H1 (cell line): ENCODE data around the gene ZBP1. TPM values are rescaled to one million over a fixed set of nuclear protein-coding genes. Genes with fewer than 3 reads are reported as not detected.

Source experiments
- CTCF ChIA-PET: fragments of 300-600 bp; sonication (Branson Sonifier 250); formaldehyde crosslinking; loops from one replicate; lab custom pipeline; 2021; ENCODE audit not compliant: partially characterized antibody; lab: Charles Lee
- POLR2A ChIA-PET: fragments of 300-600 bp; sonication (Branson Sonifier 250); formaldehyde crosslinking; loops from one replicate; lab custom pipeline; 2021; ENCODE audit warnings: inconsistent platforms; ENCODE audit not compliant: partially characterized antibody; lab: Charles Lee
- DNase-seq, 2 experiments: peaks; one replicate each; pipeline versions ENCODE4 v3.0.0 to v3.0.0-alpha.2; 2010 to 2022; ENCODE audit warnings: low spot score in 2 of 2, low read depth in 1 of 2, mixed read lengths in 1 of 2
- FAIRE-seq: peaks from 2 replicates; lab custom pipeline; 2011; peaks lifted over from hg19 to GRCh38; lab: Jason Lieb, UNC
- H2AFZ ChIP-seq: 2 replicates; pipeline ENCODE4 v1.8.1; 2012; ENCODE audit warnings: low read length, inconsistent platforms
- H2AK5ac ChIP-seq: 2 replicates; pipeline ENCODE4 v1.6.1; 2013; ENCODE audit warnings: low read depth, low read length
- H2BK120ac ChIP-seq: replicated peaks from 2 replicates; pipeline ENCODE3; 2013; ENCODE audit warnings: low read depth, low read length, inconsistent platforms
- H2BK12ac ChIP-seq: 2 replicates; pipeline ENCODE4 v1.6.1; 2013; ENCODE audit warnings: low read depth, low read length
- H2BK15ac ChIP-seq: 2 replicates; pipeline ENCODE4 v1.6.1; 2013; ENCODE audit warnings: low read length
- H2BK20ac ChIP-seq: 2 replicates; pipeline ENCODE4 v1.6.1; 2013; ENCODE audit warnings: low read length
- H2BK5ac ChIP-seq: 2 replicates; pipeline ENCODE4 v1.6.1; 2013; ENCODE audit warnings: low read depth, low read length
- H3K14ac ChIP-seq: 2 replicates; pipeline ENCODE4 v1.6.1; 2013; ENCODE audit warnings: inconsistent platforms; ENCODE audit not compliant: insufficient read length
- H3K18ac ChIP-seq: 2 replicates; pipeline ENCODE4 v1.6.1; 2013; ENCODE audit warnings: low read length; ENCODE audit errors: extremely low read depth
- H3K23ac ChIP-seq: 2 replicates; pipeline ENCODE4 v1.6.1; 2013; ENCODE audit warnings: inconsistent platforms; ENCODE audit not compliant: insufficient read length
- H3K23me2 ChIP-seq: 2 replicates; pipeline ENCODE4 v1.6.1; 2013; ENCODE audit warnings: low read depth, low read length
- H3K27ac ChIP-seq: 2 replicates; pipeline ENCODE4 v1.6.1; 2011; ENCODE audit warnings: low read depth, low read length, inconsistent platforms
- H3K27me3 ChIP-seq, 4 experiments: replicated peaks in 1 of 4; 1 replicate in 1 of 4; 2 replicates in 3 of 4; pipeline versions ENCODE4 v1.6.1 to v1.8.1; 2011 to 2013; ENCODE audit warnings: low read length in 3 of 4, mild to moderate bottlenecking in 3 of 4, inconsistent platforms in 2 of 4, mixed read lengths in 2 of 4, moderate library complexity in 1 of 4; ENCODE audit not compliant: control insufficient read depth in 3 of 4, insufficient read depth in 3 of 4; ENCODE audit errors: extremely low read depth in 1 of 4
- H3K36me3 ChIP-seq, 4 experiments: 2 replicates each; pipeline versions ENCODE4 v1.6.1 to v1.8.1; 2011 to 2013; ENCODE audit warnings: mild to moderate bottlenecking in 4 of 4, low read length in 3 of 4, moderate library complexity in 2 of 4, control low read depth in 1 of 4, inconsistent platforms in 1 of 4; ENCODE audit not compliant: insufficient read depth in 4 of 4, control insufficient read depth in 2 of 4
- H3K4ac ChIP-seq: replicated peaks from 2 replicates; pipeline ENCODE3; 2013; ENCODE audit warnings: low read length, low read depth, mixed read lengths, inconsistent platforms; ENCODE audit not compliant: insufficient read length
- H3K4me1 ChIP-seq, 4 experiments: replicated peaks in 1 of 4; 1 replicate in 1 of 4; 2 replicates in 3 of 4; pipeline versions ENCODE4 v1.6.1 to v1.8.1; 2011 to 2013; ENCODE audit warnings: low read length in 3 of 4, inconsistent platforms in 2 of 4, mixed read lengths in 1 of 4; ENCODE audit not compliant: insufficient read depth in 4 of 4, control insufficient read depth in 3 of 4
- H3K4me2 ChIP-seq, 2 experiments: 2 replicates each; pipeline versions ENCODE4 v1.6.1 to v1.8.1; 2011 to 2013; ENCODE audit warnings: low read depth in 2 of 2, low read length in 2 of 2, control low read depth in 1 of 2, inconsistent platforms in 1 of 2, mild to moderate bottlenecking in 1 of 2; ENCODE audit not compliant: insufficient read depth in 1 of 2
- H3K4me3 ChIP-seq, 4 experiments: fragments of 200-600, 300-600 bp in 1 of 4; sonication (generic), shearing (Covaris generic), sonication (Bioruptor Twin) in 1 of 4; 2 replicates each; pipeline versions ENCODE4 v1.5.1 to v1.8.1; 2011 to 2016; ENCODE audit warnings: low read length in 4 of 4, low read depth in 3 of 4, control low read depth in 2 of 4, inconsistent platforms in 2 of 4, mild to moderate bottlenecking in 2 of 4, mixed read lengths in 1 of 4, moderate library complexity in 1 of 4; ENCODE audit not compliant: insufficient read depth in 2 of 4; ENCODE audit errors: extremely low read depth in 1 of 4
- H3K56ac ChIP-seq: replicated peaks from 2 replicates; pipeline ENCODE3; 2013; ENCODE audit warnings: low read depth, mild to moderate bottlenecking, mixed read lengths, low read length, inconsistent platforms; ENCODE audit not compliant: insufficient read length
- H3K79me1 ChIP-seq: 2 replicates; pipeline ENCODE4 v1.6.1; 2013; ENCODE audit warnings: low read depth, low read length, control low read depth
- H3K79me2 ChIP-seq, 2 experiments: 2 replicates each; pipeline versions ENCODE4 v1.6.1 to v1.8.1; 2012 to 2013; ENCODE audit warnings: low read length in 2 of 2, mild to moderate bottlenecking in 2 of 2, inconsistent platforms in 1 of 2; ENCODE audit not compliant: insufficient read depth in 2 of 2, control insufficient read depth in 1 of 2
- H3K9ac ChIP-seq, 4 experiments: replicated peaks in 1 of 4; 1 replicate in 1 of 4; 2 replicates in 3 of 4; pipeline versions ENCODE4 v1.6.1 to v1.8.1; 2011 to 2013; ENCODE audit warnings: low read depth in 3 of 4, low read length in 3 of 4, control low read depth in 2 of 4, mild to moderate bottlenecking in 2 of 4, moderate library complexity in 2 of 4, inconsistent platforms in 1 of 4; ENCODE audit errors: extremely low read depth in 1 of 4
- H3K9me3 ChIP-seq, 2 experiments: 2 replicates each; pipeline versions ENCODE4 v1.6.1 to v1.8.1; 2012 to 2013; ENCODE audit warnings: mild to moderate bottlenecking in 2 of 2, moderate library complexity in 2 of 2, control low read depth in 1 of 2, inconsistent platforms in 1 of 2, low read depth in 1 of 2, low read length in 1 of 2, mixed read lengths in 1 of 2; ENCODE audit not compliant: insufficient read depth in 2 of 2
- H4K20me1 ChIP-seq, 2 experiments: replicated peaks in 1 of 2; 2 replicates each; pipeline versions ENCODE3 to v1.8.1; 2011 to 2013; ENCODE audit warnings: inconsistent platforms in 2 of 2, low read length in 2 of 2, mild to moderate bottlenecking in 1 of 2; ENCODE audit not compliant: insufficient read depth in 2 of 2, control insufficient read depth in 1 of 2
- H4K5ac ChIP-seq: 2 replicates; pipeline ENCODE4 v1.6.1; 2013; ENCODE audit warnings: low read length, low read depth, mixed read lengths, inconsistent platforms; ENCODE audit not compliant: insufficient read length
- H4K8ac ChIP-seq: 2 replicates; pipeline ENCODE4 v1.8.0; 2013; ENCODE audit warnings: mild to moderate bottlenecking, moderate library complexity, low read length, inconsistent platforms; ENCODE audit not compliant: insufficient read depth; ENCODE audit errors: extremely low read depth
- H4K91ac ChIP-seq: replicated peaks from 2 replicates; pipeline ENCODE3; 2013; ENCODE audit warnings: low read length, mixed read lengths, inconsistent platforms; ENCODE audit not compliant: insufficient read length
- EP300 ChIP-seq, 2 experiments: IDR thresholded peaks; 1 replicate in 1 of 2; 2 replicates in 1 of 2; pipeline ENCODE4 v1.6.1; 2011 to 2012; ENCODE audit warnings: low read depth in 2 of 2, low read length in 2 of 2, mild to moderate bottlenecking in 2 of 2, borderline replicate concordance in 1 of 2, inconsistent platforms in 1 of 2, moderate library complexity in 1 of 2
- KDM1A ChIP-seq: fragments of 200-600, 300-600 bp; sonication (generic); IDR thresholded peaks from 2 replicates; pipeline ENCODE4 v1.7.1; 2016; ENCODE audit warnings: mild to moderate bottlenecking, low read length, borderline replicate concordance
- SIN3A ChIP-seq, 2 experiments: IDR thresholded peaks in 1 of 2; conservative IDR thresholded peaks in 1 of 2; 2 replicates each; pipeline ENCODE4 v1.6.1; 2011 to 2012; ENCODE audit warnings: low read length in 2 of 2, improper control_type of control experiment in 1 of 2, low read depth in 1 of 2, mild to moderate bottlenecking in 1 of 2
- SIX5 ChIP-seq: IDR thresholded peaks from 2 replicates; pipeline ENCODE4 v1.6.1; 2011; ENCODE audit warnings: mild to moderate bottlenecking, low read depth, low read length
- TEAD4 ChIP-seq: IDR thresholded peaks from 2 replicates; pipeline ENCODE4 v1.6.1; 2012; ENCODE audit warnings: low read depth, low read length, inconsistent platforms, mixed read lengths
- ZNF274 ChIP-seq: IDR thresholded peaks from 2 replicates; pipeline ENCODE4 v1.7.0; 2012; ENCODE audit warnings: low read length, borderline replicate concordance; ENCODE audit errors: extremely low read depth
- WGBS, 2 experiments: shearing (Covaris generic) in 1 of 2; methylation state at CpG; one replicate each; pipeline versions ENCODE4 v1.1.6 to v1.1.7; 2013 to 2015; ENCODE audit warnings: low lambda C conversion rate in 2 of 2, mixed read lengths in 2 of 2, inconsistent platforms in 1 of 2, low coverage in 1 of 2, missing lambda C conversion rate in 1 of 2; ENCODE audit not compliant: insufficient replicate concordance in 2 of 2, insufficient coverage in 1 of 2, insufficient read length in 1 of 2; ENCODE audit errors: extremely low coverage in 1 of 2, missing lambda C conversion rate in 1 of 2; 5-methylcytosine and 5-hydroxymethylcytosine counted together
- polyA plus RNA-seq, 7 experiments: library from polyadenylated mRNA; depleted of rRNA in 3 of 7; stranded (reverse) in 5 of 7; unstranded in 2 of 7; fragments of >200 nt in 5 of 7; fragments of 200-250 nt in 2 of 7; gene quantifications; 1 replicate in 5 of 7; 2 replicates in 1 of 7; 4 replicates in 1 of 7; pipeline versions ENCODE4 v1.2.1 to v1.2.3, GENCODE V29; 2011 to 2013; ENCODE audit warnings: missing spikeins in 2 of 7, mixed read lengths in 2 of 7
- total RNA-seq: library from RNA; stranded (reverse); fragmentation: NEBNext Ultra II Directional; extraction: Animal tissue kit (Norgen Biotek cat#: 25700); gene quantifications from 2 replicates; pipeline ENCODE4 v1.2.1, GENCODE V29; 2021
- TF ChIP-seq, protein P1 (sequence below), 3 experiments: IDR thresholded peaks; 1 replicate in 2 of 3; 2 replicates in 1 of 3; pipeline versions ENCODE4 v1.5.1 to v1.6.1; 2011; ENCODE audit warnings: low read length in 3 of 3, mild to moderate bottlenecking in 3 of 3, inconsistent platforms in 2 of 3, low read depth in 1 of 3, moderate library complexity in 1 of 3; ENCODE audit not compliant: insufficient read depth in 1 of 3; ENCODE audit errors: control extremely low read depth in 1 of 3
- TF ChIP-seq, protein P2 (sequence below): IDR thresholded peaks from 2 replicates; pipeline ENCODE4 v1.6.1; 2011; ENCODE audit warnings: low read depth, mild to moderate bottlenecking, low read length; ENCODE audit not compliant: insufficient read depth
- TF ChIP-seq, protein P3 (sequence below): IDR thresholded peaks from 2 replicates; pipeline ENCODE4 v1.6.1; 2012; ENCODE audit warnings: inconsistent platforms

The ZBP1 gene
- total and polyA plus RNA-seq, 2 of the 8 experiments (the other 6 are each of a cell fraction or from before 2014, with no cell fraction given) = not detected

DNA sequence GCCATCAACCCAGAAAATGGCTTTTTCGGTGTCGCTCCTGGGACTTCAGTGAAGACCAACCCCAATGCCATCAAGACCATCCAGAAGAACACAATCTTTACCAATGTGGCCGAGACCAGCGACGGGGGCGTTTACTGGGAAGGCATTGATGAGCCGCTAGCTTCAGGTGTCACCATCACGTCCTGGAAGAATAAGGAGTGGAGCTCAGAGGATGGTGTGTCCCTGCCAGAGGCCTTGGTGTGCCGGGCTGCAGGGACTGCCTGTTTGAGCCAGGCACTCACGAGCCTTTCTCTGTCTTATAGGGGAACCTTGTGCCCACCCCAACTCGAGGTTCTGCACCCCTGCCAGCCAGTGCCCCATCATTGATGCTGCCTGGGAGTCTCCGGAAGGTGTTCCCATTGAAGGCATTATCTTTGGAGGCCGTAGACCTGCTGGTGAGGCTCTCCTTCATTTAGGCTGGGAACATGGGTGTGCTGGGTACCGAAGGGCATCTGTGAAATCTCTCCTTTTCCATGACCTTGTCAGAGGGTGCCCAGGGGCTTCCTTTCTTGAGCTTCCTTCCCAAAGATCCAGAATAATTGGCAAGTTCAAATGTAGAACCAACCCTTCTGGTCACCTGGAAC lies 55.9 kb downstream of the ZBP1 start:
- H3K27me3 ChIP-seq = no peaks in the 10 kb centered on the region
- no peaks in the 10 kb centered on the region for H3K9me3 ChIP-seq
- H3K4me1 ChIP-seq = no peaks in the 10 kb centered on the region
- H3K56ac ChIP-seq = no peak overlapping the region
- WGBS, 2 experiments = 95% methylated on average over 14 of the region's 14 CpGs; no CpG with 5 or more reads in 1 of the 2 experiments
- no peak overlapping the region for H2AK5ac ChIP-seq
- TF ChIP-seq ZNF274 = no peak
- no peak for TF ChIP-seq SIX5
- TF ChIP-seq, protein P1, sequence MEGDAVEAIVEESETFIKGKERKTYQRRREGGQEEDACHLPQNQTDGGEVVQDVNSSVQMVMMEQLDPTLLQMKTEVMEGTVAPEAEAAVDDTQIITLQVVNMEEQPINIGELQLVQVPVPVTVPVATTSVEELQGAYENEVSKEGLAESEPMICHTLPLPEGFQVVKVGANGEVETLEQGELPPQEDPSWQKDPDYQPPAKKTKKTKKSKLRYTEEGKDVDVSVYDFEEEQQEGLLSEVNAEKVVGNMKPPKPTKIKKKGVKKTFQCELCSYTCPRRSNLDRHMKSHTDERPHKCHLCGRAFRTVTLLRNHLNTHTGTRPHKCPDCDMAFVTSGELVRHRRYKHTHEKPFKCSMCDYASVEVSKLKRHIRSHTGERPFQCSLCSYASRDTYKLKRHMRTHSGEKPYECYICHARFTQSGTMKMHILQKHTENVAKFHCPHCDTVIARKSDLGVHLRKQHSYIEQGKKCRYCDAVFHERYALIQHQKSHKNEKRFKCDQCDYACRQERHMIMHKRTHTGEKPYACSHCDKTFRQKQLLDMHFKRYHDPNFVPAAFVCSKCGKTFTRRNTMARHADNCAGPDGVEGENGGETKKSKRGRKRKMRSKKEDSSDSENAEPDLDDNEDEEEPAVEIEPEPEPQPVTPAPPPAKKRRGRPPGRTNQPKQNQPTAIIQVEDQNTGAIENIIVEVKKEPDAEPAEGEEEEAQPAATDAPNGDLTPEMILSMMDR (IDR thresholded peaks at IDR 0.05; ENCODE audit: control extremely low read depth in 1 of 3, insufficient read depth in 1 of 3, low read depth in 1 of 3, low read length in 3 of 3) = no peak
- no peak for TF ChIP-seq EP300 (IDR thresholded peaks at IDR 0.05; ENCODE audit: borderline replicate concordance in 1 of 2, low read depth in 2 of 2, low read length in 2 of 2)
- TF ChIP-seq, protein P2, sequence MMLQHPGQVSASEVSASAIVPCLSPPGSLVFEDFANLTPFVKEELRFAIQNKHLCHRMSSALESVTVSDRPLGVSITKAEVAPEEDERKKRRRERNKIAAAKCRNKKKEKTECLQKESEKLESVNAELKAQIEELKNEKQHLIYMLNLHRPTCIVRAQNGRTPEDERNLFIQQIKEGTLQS = no peak
- TF ChIP-seq KDM1A = no peak
- TF ChIP-seq, protein P3, sequence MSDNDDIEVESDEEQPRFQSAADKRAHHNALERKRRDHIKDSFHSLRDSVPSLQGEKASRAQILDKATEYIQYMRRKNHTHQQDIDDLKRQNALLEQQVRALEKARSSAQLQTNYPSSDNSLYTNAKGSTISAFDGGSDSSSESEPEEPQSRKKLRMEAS = no peak
- no peak for TF ChIP-seq TEAD4
- TF ChIP-seq SIN3A (conservative IDR thresholded peaks at IDR 0.05 in 1 of 2, IDR thresholded peaks at IDR 0.05 in 1 of 2; ENCODE audit: low read depth in 1 of 2, low read length in 2 of 2) = no peak
- no peak for DNase-seq
- POLR2A ChIA-PET = no interaction called here
- H2BK20ac ChIP-seq = no peak overlapping the region
- H3K36me3 ChIP-seq = no peaks in the 10 kb centered on the region
- H3K4me3 ChIP-seq = no peak overlapping the region
- FAIRE-seq = no peak
- no peaks in the 10 kb centered on the region for H4K20me1 ChIP-seq
- no peak overlapping the region for H3K9ac ChIP-seq
- no peak overlapping the region for H2BK15ac ChIP-seq
- no peak overlapping the region for H3K18ac ChIP-seq
- no peak overlapping the region for H2AFZ ChIP-seq
- H3K23ac ChIP-seq = no peak overlapping the region
- H3K4ac ChIP-seq = no peak overlapping the region
- CTCF ChIA-PET = interaction anchor here (0.9 to 4.0 kb wide), 4 partner anchors 11 to 66 kb away, joined by 3 to 22 read pairs (median 6); no protein-coding TSS in a partner anchor
- no peak overlapping the region for H4K8ac ChIP-seq
- no peaks in the 10 kb centered on the region for H3K79me2 ChIP-seq
- H3K23me2 ChIP-seq = no peaks in the 10 kb centered on the region
- H4K91ac ChIP-seq = no peak overlapping the region
- no peak overlapping the region for H2BK5ac ChIP-seq
- no peak overlapping the region for H3K14ac ChIP-seq
- H2BK12ac ChIP-seq = no peak overlapping the region
- no peak overlapping the region for H4K5ac ChIP-seq
- no peak overlapping the region for H2BK120ac ChIP-seq
- no peak overlapping the region for H3K27ac ChIP-seq
- no peaks in the 10 kb centered on the region for H3K79me1 ChIP-seq
- no peak overlapping the region for H3K4me2 ChIP-seq
